Natural killer cell (primary cell): ENCODE data around the gene RGS19. TPM values are rescaled to one million over a fixed set of nuclear protein-coding genes. Genes with fewer than 3 reads are reported as not detected.

Experiments used
- ATAC-seq, 3 donors: fragments of 150-1000 bp in 2 of 3; fragments of 200-7000 bp in 1 of 3; cut with Tn5 transposase; 1 replicate in 1 of 3; 2 replicates in 2 of 3; pipeline ENCODE4 v1.10.0; 2021; ENCODE audit warnings: mild to moderate bottlenecking in 2 of 3, moderate library complexity in 2 of 3
- DNase-seq, 2 donors: peaks; one replicate each; pipeline versions ENCODE4 v3.0.0 to v3.0.0-alpha.2; 2013 to 2021; ENCODE audit warnings: mixed read lengths in 1 of 2
- H3K27ac ChIP-seq: one replicate; pipeline ENCODE4 v1.5.1; 2013; ENCODE audit warnings: mild to moderate bottlenecking, low read length
- H3K27me3 ChIP-seq: one replicate; pipeline ENCODE4 v1.6.1; 2013; ENCODE audit warnings: low read length; ENCODE audit not compliant: control insufficient read depth, insufficient read depth
- H3K36me3 ChIP-seq: one replicate; pipeline ENCODE4 v1.6.1; 2013; ENCODE audit warnings: low read length; ENCODE audit not compliant: control insufficient read depth, insufficient read depth
- H3K4me1 ChIP-seq: one replicate; pipeline ENCODE4 v1.6.1; 2013; ENCODE audit warnings: low read length; ENCODE audit not compliant: control insufficient read depth, insufficient read depth
- H3K4me3 ChIP-seq: one replicate; pipeline ENCODE4 v1.5.1; 2013; ENCODE audit warnings: low read length
- H3K9me3 ChIP-seq: one replicate; pipeline ENCODE4 v1.6.1; 2013; ENCODE audit warnings: low read length; ENCODE audit not compliant: control insufficient read depth, insufficient read depth
- H3K27ac Mint-ChIP-seq, 2 donors: one replicate each; pipeline ENCODE4 v1.8.0; 2022; ENCODE audit warnings: mild to moderate bottlenecking in 2 of 2, mixed read lengths in 2 of 2, moderate library complexity in 1 of 2
- H3K27me3 Mint-ChIP-seq, 2 donors: one replicate each; pipeline ENCODE4 v1.8.0; 2022; ENCODE audit warnings: low read depth in 2 of 2, mixed read lengths in 2 of 2
- H3K36me3 Mint-ChIP-seq: one replicate; pipeline ENCODE4 v1.8.0; 2022; ENCODE audit warnings: mixed read lengths
- H3K4me1 Mint-ChIP-seq, 2 donors: one replicate each; pipeline ENCODE4 v1.8.0; 2022; ENCODE audit warnings: mixed read lengths in 2 of 2
- H3K4me3 Mint-ChIP-seq: one replicate; pipeline ENCODE4 v1.8.0; 2022; ENCODE audit warnings: mild to moderate bottlenecking, moderate library complexity, mixed read lengths
- H3K9me3 Mint-ChIP-seq, 2 donors: one replicate each; pipeline ENCODE4 v1.8.0; 2022; ENCODE audit warnings: mixed read lengths in 2 of 2
- CTCF ChIP-seq: fragments of 200-600 bp; IDR thresholded peaks from one replicate; pipeline ENCODE4 v1.8.0; 2022; ENCODE audit warnings: antibody characterized with exemption
- WGBS: methylation state at CpG from one replicate; pipeline ENCODE4 v1.1.7; 2013; ENCODE audit warnings: missing lambda C conversion rate; ENCODE audit not compliant: insufficient coverage; 5-methylcytosine and 5-hydroxymethylcytosine counted together
- intact Hi-C: fragments of 100-400 bp; cut with micrococcal nuclease; formaldehyde crosslinking; loops from one replicate; pipeline ENCODE4 v1.14.2; 2022
- total RNA-seq, 4 donors: library from RNA; stranded (reverse); fragments of 120-200 nt in 1 of 4; gene quantifications; one replicate each; pipeline versions ENCODE4 v1.2.3 to v1.2.4, GENCODE V29; 2013 to 2022

Gene RGS19
- total RNA-seq, 3 donors from 2014 or later (not counting 1 experiment from before 2014, with no cell fraction given): 61.9 to 76.4 (median 68.2) TPM

DNA sequence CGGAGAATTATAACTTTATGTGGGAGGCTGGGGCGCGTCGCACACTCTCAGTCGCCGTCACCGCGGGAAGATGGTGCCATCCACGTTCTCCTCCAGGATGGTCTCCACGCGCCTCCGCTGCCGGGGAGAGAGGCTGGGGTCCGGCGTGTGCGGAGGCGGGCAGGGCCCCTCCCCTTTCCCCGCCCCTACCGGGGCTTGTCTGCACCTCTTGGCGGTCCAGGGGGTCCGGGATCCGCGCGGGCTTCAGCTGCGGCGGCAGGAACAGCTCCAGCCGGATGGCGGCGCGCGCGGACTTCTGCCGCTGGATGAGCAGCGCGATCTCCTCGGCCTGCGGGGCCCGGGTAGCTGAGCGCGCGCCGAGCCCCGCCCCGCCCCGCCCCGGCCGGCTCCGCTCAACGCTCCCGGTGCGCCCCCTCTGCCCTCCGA is 4.1 kb upstream of the RGS19 start:
- peaks cover 4% of the 10 kb centered on the region for H3K9me3 ChIP-seq
- ATAC-seq: peak; percentile 42 to 47 (median 46)
- no peaks in the 10 kb centered on the region for H3K36me3 ChIP-seq
- H3K27ac ChIP-seq: no peak overlapping the region
- peaks cover 15 to 38% of the 10 kb centered on the region in 2 donors for H3K4me1 Mint-ChIP-seq
- peaks cover 12% of the 10 kb centered on the region for H3K27me3 ChIP-seq
- no peaks in the 10 kb centered on the region for H3K36me3 Mint-ChIP-seq
- peak; percentile 53 for TF ChIP-seq CTCF
- DNase-seq: peak; percentile 53 to 82
- no peak overlapping the region for H3K27ac Mint-ChIP-seq
- under 1% methylated on average over 52 of the region's 52 CpGs for WGBS
- peaks cover 18 to 19% of the 10 kb centered on the region in 2 donors for H3K27me3 Mint-ChIP-seq
- peaks cover 38% of the 10 kb centered on the region for H3K4me1 ChIP-seq
- no peak overlapping the region for H3K4me3 ChIP-seq
- intact Hi-C loops: loop anchor here (2.0 kb wide), 1 partner anchor 37 kb away; no protein-coding TSS in a partner anchor
- H3K9me3 Mint-ChIP-seq: no peaks in the 10 kb centered on the region
- H3K4me3 Mint-ChIP-seq: peak overlapping the region; percentile 79

- Mint-ChIP-seq H3K4me3 (peak overlapping the region; percentile 79), H3K36me3 (no peaks in the 10 kb centered on the region), H3K9me3 (no peaks in the 10 kb centered on the region), H3K27me3 (peaks cover 15 to 18% of the 10 kb centered on the region in 2 donors), H3K4me1 (peaks cover 18 to 42% of the 10 kb centered on the region in 2 donors), H3K27ac (peak overlapping the region in 1 of 2 donors; percentile 80)
- ATAC-seq (no peak), DNase-seq (peak in 1 of 2 donors; percentile 19)
- Histone ChIP-seq H3K27me3 (peaks cover 12% of the 10 kb centered on the region), H3K4me1 (peaks cover 43% of the 10 kb centered on the region), H3K4me3 (no peak overlapping the region), H3K27ac (no peak overlapping the region), H3K36me3 (no peaks in the 10 kb centered on the region), H3K9me3 (peaks cover 4% of the 10 kb centered on the region)
- intact Hi-C loops: loop anchor here (2.0 kb wide), 1 partner anchor 38 kb away; no protein-coding TSS in a partner anchor
- no peak for TF ChIP-seq CTCF
- WGBS: 20% methylated on average over 10 of the region's 13 CpGs
Observed at GRCh38 chr20:64082820-64083377, 3.6 kb upstream of the RGS19 start.

GRCh38 chr20:64082126-64082731 is 2.9 kb upstream of the RGS19 start:
- H3K9me3 ChIP-seq: no peaks in the 10 kb centered on the region
- H3K4me3 ChIP-seq: no peak overlapping the region
- no peak for TF ChIP-seq CTCF
- H3K36me3 ChIP-seq: no peaks in the 10 kb centered on the region
- peaks cover 24 to 49% of the 10 kb centered on the region in 2 donors for H3K4me1 Mint-ChIP-seq
- peaks cover 50% of the 10 kb centered on the region for H3K4me1 ChIP-seq
- DNase-seq (peak in 1 of 2 donors; percentile 40), ATAC-seq (no peak)
- peak overlapping the region; percentile 83 for H3K4me3 Mint-ChIP-seq
- intact Hi-C loops: loop anchor here (2.0 kb wide), 1 partner anchor 39 kb away; no protein-coding TSS in a partner anchor
- H3K27ac Mint-ChIP-seq: peak overlapping the region; percentile 62 to 80
- no peaks in the 10 kb centered on the region for H3K36me3 Mint-ChIP-seq
- 21% methylated on average over 13 of the region's 13 CpGs for WGBS
- H3K27me3 Mint-ChIP-seq: peaks cover 15 to 18% of the 10 kb centered on the region in 2 donors
- H3K27me3 ChIP-seq: peaks cover 12% of the 10 kb centered on the region
- no peaks in the 10 kb centered on the region for H3K9me3 Mint-ChIP-seq
- H3K27ac ChIP-seq: no peak overlapping the region
